Measurements from ENCODE around the gene PRAF2. TPM values are rescaled to one million over a fixed set of nuclear protein-coding genes. Genes with fewer than 3 reads are reported as not detected.

PRAF2 gene
- total and polyA plus RNA-seq, 11 donors = 8.0 to 24.0 (median 11.4) TPM

GRCh38 chrX:49039598-49040375 is 34.0 kb downstream of the PRAF2 start:
- no peak for TF ChIP-seq CTCF (IDR thresholded peaks at IDR 0.05)
- no peak for TF ChIP-seq POLR2A (IDR thresholded peaks at IDR 0.05)
- intact Hi-C loops (cut with DNase I) = loop anchor here in 6 of 10 donors (5.0 to 10.0 kb wide), 7 partner anchors 37 to 128 kb away; partner anchors contain the start of genes OTUD5 (in 4 of the 6), GRIPAP1 (in 3 of the 6), KCND1 (in 1 of the 6) and PIM2 (in 1 of the 6)
- DNase-seq (peak; percentile 59 to 76 (median 69)), ATAC-seq (peak in 3 of 4 donors; percentile 6 to 16 (median 6))
- Histone ChIP-seq H3K27ac (peak overlapping the region in 10 of 12 donors; percentile 50 to 99 (median 80)), H3K4me3 (peak overlapping the region in 8 of 12 donors; percentile 15 to 99 (median 73)), H3K27me3 (no peaks in the 10 kb centered on the region), H3K9me3 (peaks cover 0 to 8% (median 0%) of the 10 kb centered on the region in 12 donors), H3K36me3 (peaks cover 0 to 42% (median 34%) of the 10 kb centered on the region in 9 donors), H3K4me1 (peaks cover 0 to 31% (median 13%) of the 10 kb centered on the region in 12 donors)
- 17 to 42% (median 26%) methylated on average over 8 to 9 of the region's 9 CpGs for WGBS, 4 donors

DNA sequence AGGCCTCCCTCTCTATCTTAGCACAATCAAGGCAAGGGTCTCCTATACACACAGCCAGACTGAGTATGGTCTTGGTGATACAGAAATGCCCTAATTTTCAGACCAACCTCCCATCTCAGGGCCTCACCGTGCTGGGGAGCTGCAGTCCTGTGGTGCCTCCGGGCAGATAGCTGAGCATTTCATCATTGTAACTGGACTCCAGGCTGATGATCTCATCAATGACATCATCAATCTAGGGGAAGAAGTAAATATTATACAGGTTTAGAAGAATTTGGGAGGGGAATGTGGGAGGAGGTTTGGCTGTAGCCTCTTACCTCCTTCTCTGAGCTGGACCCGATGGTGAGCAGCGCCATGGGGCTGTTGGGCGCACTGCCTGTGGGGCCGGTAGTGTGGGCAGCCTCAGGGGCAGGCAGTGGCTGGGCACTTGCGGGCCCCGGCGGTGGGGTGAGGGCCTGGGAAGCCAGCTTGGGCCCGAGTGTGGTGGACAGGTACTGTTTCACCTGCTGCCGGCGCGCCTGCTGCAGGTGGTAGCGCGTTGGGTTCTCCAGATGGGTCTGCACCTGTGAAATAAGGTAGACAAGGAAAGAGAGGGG is 35.8 kb downstream of the PRAF2 start:
- TF ChIP-seq CTCF (IDR thresholded peaks at IDR 0.05) (no peak), POLR2A (IDR thresholded peaks at IDR 0.05) (no peak)
- peaks cover 0 to 2% (median 0%) of the 10 kb centered on the region in 12 donors for H3K9me3 ChIP-seq
- WGBS, 4 donors = 73 to 94% (median 92%) methylated on average over 10 to 15 of the region's 15 CpGs
- intact Hi-C loops (cut with DNase I) = loop anchor here in 1 of 10 donors (10.0 kb wide), 1 partner anchor 63 kb away; the partner anchor contains the start of gene KCND1
- no peak overlapping the region for H3K27ac ChIP-seq
- no peak for ATAC-seq
- H3K4me1 ChIP-seq = peaks cover 0 to 26% (median 15%) of the 10 kb centered on the region in 12 donors
- no peaks in the 10 kb centered on the region for H3K27me3 ChIP-seq
- peaks cover 0 to 60% (median 51%) of the 10 kb centered on the region in 9 donors for H3K36me3 ChIP-seq
- no peak overlapping the region for H3K4me3 ChIP-seq
- no peak for DNase-seq

- DNase-seq = no peak
- H3K36me3 ChIP-seq = peaks cover 0 to 61% (median 41%) of the 10 kb centered on the region in 9 donors
- ATAC-seq = peak in 1 of 4 donors; percentile 38
- WGBS, 4 donors = 73 to 80% (median 77%) methylated on average over 5 to 6 of the region's 6 CpGs
- H3K4me3 ChIP-seq = no peak overlapping the region
- H3K27ac ChIP-seq = no peak overlapping the region
- intact Hi-C loops (cut with DNase I) = loop anchor here in 1 of 10 donors (10.0 kb wide), 1 partner anchor 55 kb away; the partner anchor contains the start of gene KCND1
- no peaks in the 10 kb centered on the region for H3K9me3 ChIP-seq
- no peaks in the 10 kb centered on the region for H3K27me3 ChIP-seq
- TF ChIP-seq POLR2A (IDR thresholded peaks at IDR 0.05) (no peak), CTCF (IDR thresholded peaks at IDR 0.05) (no peak)
- H3K4me1 ChIP-seq = peaks cover 0 to 8% (median 0%) of the 10 kb centered on the region in 12 donors
These were observed 43.5 kb downstream of the PRAF2 start for GRCh38 chrX:49030283-49030682.

GRCh38 chrX:49029876-49030275 is 43.9 kb downstream of the PRAF2 start:
- no peak overlapping the region for H3K4me3 ChIP-seq
- 77 to 89% (median 84%) methylated on average over 6 of the region's 6 CpGs for WGBS, 4 donors
- peaks cover 0 to 8% (median 0%) of the 10 kb centered on the region in 12 donors for H3K4me1 ChIP-seq
- TF ChIP-seq CTCF (IDR thresholded peaks at IDR 0.05) = no peak
- TF ChIP-seq POLR2A (IDR thresholded peaks at IDR 0.05) = no peak
- no peaks in the 10 kb centered on the region for H3K27me3 ChIP-seq
- no peak overlapping the region for H3K27ac ChIP-seq
- peak in 3 of 4 donors; percentile 11 to 32 (median 27) for ATAC-seq
- DNase-seq = no peak
- H3K36me3 ChIP-seq = peaks cover 0 to 61% (median 41%) of the 10 kb centered on the region in 9 donors
- intact Hi-C loops (cut with DNase I) = loop anchor here in 1 of 10 donors (10.0 kb wide), 1 partner anchor 55 kb away; the partner anchor contains the start of gene KCND1
- no peaks in the 10 kb centered on the region for H3K9me3 ChIP-seq
